SK-N-MC (cell line): ENCODE measurements around the gene ZNHIT6.

ENCODE experiments used
- EZH2 ChIP-seq: fragments of 200-600 bp; sonication (generic); IDR thresholded peaks from one replicate; pipeline ENCODE4 v1.6.1; 2017; ENCODE audit warnings: antibody characterized with exemption
- FOXP2 ChIP-seq: optimal IDR thresholded peaks from 2 replicates; pipeline ENCODE3; 2011; ENCODE audit warnings: mild to moderate bottlenecking, moderate library complexity; ENCODE audit not compliant: insufficient read depth; ENCODE audit errors: extremely low read length, control extremely low read depth
- POLR2AphosphoS5 ChIP-seq: IDR thresholded peaks from 2 replicates; pipeline ENCODE4 v1.6.1; 2012; ENCODE audit warnings: mild to moderate bottlenecking, low read depth, low read length, borderline replicate concordance

DNA sequence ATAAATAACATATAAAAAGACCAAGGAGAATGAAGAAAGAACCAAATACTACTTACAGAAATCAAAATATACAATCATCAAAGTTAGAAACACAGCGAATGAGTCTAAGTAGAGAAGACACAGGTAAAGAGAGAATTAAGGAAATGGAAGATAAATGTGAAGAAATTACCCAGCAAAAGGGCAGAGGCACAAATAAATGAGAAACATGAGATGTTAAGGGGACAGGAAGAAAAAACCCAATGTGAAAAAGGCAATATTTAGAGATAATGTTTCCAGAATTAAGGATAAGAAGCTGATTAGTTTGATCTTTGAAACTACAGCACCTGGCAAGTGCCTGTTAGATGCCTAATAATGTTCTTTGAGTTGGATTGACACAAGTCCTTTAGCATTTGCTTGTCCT lies 86.8 kb downstream of the ZNHIT6 start:
- TF ChIP-seq EZH2 = no peak
- TF ChIP-seq POLR2AphosphoS5 = no peak
- TF ChIP-seq FOXP2 = no peak
